ENCODE results near the gene PDE1A.

GRCh38 chr2:182101263-182101662 lies 325.6 kb downstream of the PDE1A start:
- TF ChIP-seq CTCF (IDR thresholded peaks at IDR 0.05) (no peak), POLR2A (IDR thresholded peaks at IDR 0.05) (no peak)

All from prostate gland (tissue), 2 donors.